GM13977 (cell line): ENCODE data around the gene GPRIN1.
A peak's percentile ranks its signal among the peaks of the same experiment; 100 is the strongest.

Experiments used
- DNase-seq: peaks from one replicate; pipeline ENCODE4 v3.0.0; 2012; ENCODE audit warnings: low spot score
- in situ Hi-C: fragments of 300-500 bp; cut with MboI; formaldehyde crosslinking; loops from one replicate; pipeline ENCODE4 v1.12.0; 2022; ENCODE audit warnings: low sequenced_read_pairs, low pct_unique_long_range_greater_than_20kb, mixed read lengths, inconsistent platforms; ENCODE audit not compliant: unreplicated experiment
- TF ChIP-seq, protein P1 (sequence below): IDR thresholded peaks from 2 replicates; pipeline ENCODE4 v1.5.1; 2012; ENCODE audit warnings: mild to moderate bottlenecking, control low read depth; ENCODE audit not compliant: insufficient read depth; ENCODE audit errors: extremely low read depth, missing control alignments

GPRIN1 gene

GRCh38 chr5:176647843-176648473 lies 38.0 kb upstream of the GPRIN1 start:
- TF ChIP-seq, protein P1, sequence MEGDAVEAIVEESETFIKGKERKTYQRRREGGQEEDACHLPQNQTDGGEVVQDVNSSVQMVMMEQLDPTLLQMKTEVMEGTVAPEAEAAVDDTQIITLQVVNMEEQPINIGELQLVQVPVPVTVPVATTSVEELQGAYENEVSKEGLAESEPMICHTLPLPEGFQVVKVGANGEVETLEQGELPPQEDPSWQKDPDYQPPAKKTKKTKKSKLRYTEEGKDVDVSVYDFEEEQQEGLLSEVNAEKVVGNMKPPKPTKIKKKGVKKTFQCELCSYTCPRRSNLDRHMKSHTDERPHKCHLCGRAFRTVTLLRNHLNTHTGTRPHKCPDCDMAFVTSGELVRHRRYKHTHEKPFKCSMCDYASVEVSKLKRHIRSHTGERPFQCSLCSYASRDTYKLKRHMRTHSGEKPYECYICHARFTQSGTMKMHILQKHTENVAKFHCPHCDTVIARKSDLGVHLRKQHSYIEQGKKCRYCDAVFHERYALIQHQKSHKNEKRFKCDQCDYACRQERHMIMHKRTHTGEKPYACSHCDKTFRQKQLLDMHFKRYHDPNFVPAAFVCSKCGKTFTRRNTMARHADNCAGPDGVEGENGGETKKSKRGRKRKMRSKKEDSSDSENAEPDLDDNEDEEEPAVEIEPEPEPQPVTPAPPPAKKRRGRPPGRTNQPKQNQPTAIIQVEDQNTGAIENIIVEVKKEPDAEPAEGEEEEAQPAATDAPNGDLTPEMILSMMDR, result no peak
- in situ Hi-C loops, result no loop called here
- no peak for DNase-seq

DNA sequence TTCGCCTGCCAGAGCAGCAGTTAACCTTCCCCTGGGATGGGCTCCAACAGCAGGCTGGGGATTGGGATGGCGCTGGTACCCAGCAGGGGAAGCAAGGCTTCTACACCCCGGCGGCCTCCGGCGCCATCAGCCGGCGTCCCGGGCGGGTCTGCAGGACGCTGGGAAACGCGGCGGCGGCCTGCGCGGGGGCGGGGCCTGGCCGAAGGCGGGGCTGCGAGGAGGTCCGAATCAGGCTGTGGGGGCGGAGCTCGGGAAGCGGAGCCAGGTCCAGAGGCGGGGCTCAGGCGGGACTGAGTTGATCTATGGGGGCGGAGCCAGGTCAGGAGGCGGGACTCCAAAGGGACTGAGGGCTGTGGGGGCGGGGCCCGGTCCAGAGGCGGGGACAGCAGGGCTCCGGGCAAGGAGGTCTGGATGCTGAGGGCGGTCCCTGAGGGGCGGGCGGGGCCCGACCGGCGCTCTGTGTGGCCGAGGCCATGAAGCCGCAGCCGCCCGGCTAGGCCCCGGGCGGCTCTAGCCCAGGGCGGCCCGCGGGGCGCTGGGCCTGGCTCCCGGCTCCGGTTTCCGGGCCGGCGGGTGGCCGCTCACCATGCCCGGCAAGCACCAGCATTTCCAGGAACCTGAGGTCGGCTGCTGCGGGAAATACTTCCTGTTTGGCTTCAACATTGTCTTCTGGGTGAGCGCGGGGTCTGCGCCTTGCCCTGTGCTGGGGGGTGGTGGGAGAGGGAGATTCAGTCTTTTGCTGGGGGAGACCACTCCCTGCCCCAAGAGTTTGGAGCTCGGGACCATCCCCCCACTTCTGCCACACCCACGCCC lies 37.3 kb upstream of the GPRIN1 start, which contains the start of gene TSPAN17:
TSS of gene TSPAN17 (plus strand) at position 455 of the 813 bp plus-strand sequence. CDS start at position 587, 132 bp downstream.
- TF ChIP-seq, protein P1, result peak; percentile 42
- DNase-seq, result peak; percentile 100
- in situ Hi-C loops, result no loop called here

DNA sequence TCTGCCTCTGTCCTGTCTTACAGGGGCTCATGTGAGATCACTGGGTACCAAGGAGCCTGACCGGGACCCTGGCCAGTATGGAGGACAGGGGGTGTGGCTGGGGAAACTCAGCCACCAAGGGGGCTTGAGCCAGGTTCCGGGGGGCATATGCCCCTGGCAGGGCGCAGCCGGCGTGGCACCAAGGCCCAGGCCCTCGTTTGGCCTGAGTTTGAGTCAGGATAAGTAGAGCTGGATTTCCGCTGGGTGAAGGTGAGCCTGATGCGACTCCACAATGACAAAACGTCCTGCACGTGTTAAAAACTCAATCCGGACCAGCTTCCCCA lies 36.7 kb upstream of the GPRIN1 start:
- in situ Hi-C loops, result no loop called here
- TF ChIP-seq, protein P1, result no peak
- DNase-seq, result no peak

- in situ Hi-C loops, result no loop called here
- TF ChIP-seq, protein P1, result no peak
- no peak for DNase-seq
These were observed 36.2 kb upstream of the GPRIN1 start for GRCh38 chr5:176646049-176646706.

- TF ChIP-seq, protein P1, result no peak
- in situ Hi-C loops, result no loop called here
- no peak for DNase-seq
These were observed 35.1 kb upstream of the GPRIN1 start for GRCh38 chr5:176644878-176645670.

GRCh38 chr5:176644294-176644693 lies 34.3 kb upstream of the GPRIN1 start:
- in situ Hi-C loops, result no loop called here
- TF ChIP-seq, protein P1, result no peak
- DNase-seq, result no peak
